ENCODE results near the gene DNAJC30. TPM values are rescaled to one million over a fixed set of nuclear protein-coding genes. Genes with fewer than 3 reads are reported as not detected.

The DNAJC30 gene
- total and polyA plus RNA-seq, 10 of the 15 experiments (the other 5 are each of a cell fraction or from before 2014, with no cell fraction given) = 2.1 to 19.0 (median 7.9) TPM

- TF ChIP-seq USF2 (IDR thresholded peaks at IDR 0.05; ENCODE audit: borderline replicate concordance, low read depth, low read length) (no peak), ZNF274 (IDR thresholded peaks at IDR 0.05; ENCODE audit: insufficient read depth, insufficient read length) (no peak), MTA3 (IDR thresholded peaks at IDR 0.05; ENCODE audit: borderline replicate concordance, low read length) (no peak), BHLHE40 (IDR thresholded peaks at IDR 0.05; ENCODE audit: borderline replicate concordance in 1 of 2, low read depth in 2 of 2, low read length in 1 of 2) (no peak), NR2F1 (conservative IDR thresholded peaks at IDR 0.05) (no peak), EZH2 (IDR thresholded peaks at IDR 0.05; ENCODE audit: borderline replicate concordance, control insufficient read depth, low read depth, low read length) (no peak)
Measured at GRCh38 chr7:73702665-73703064, 19.4 kb upstream of the DNAJC30 start (continued).

GRCh38 chr7:73702226-73702625 lies 19.0 kb upstream of the DNAJC30 start:
- ChIA-PET CTCF (interaction anchor here (1.0 to 2.0 kb wide), 5 partner anchors 8 to 33 kb away, joined by 3 to 7 read pairs (median 4); no protein-coding TSS in a partner anchor), SMC1A (ENCODE audit: uncharacterized antibody, unreplicated experiment) (no interaction called here), RAD21 (ENCODE audit: unreplicated experiment) (no interaction called here), POLR2A (no interaction called here)
- H3K9ac ChIP-seq (ENCODE audit: control insufficient read depth, insufficient read depth, low read length) = no peak overlapping the region
- no TSS peak for BruUV-seq (replicated peaks)
- no peak overlapping the region for H2AFZ ChIP-seq (ENCODE audit: control insufficient read depth, low read depth, low read length)
- no peaks in the 10 kb centered on the region for H4K20me1 ChIP-seq (ENCODE audit: control insufficient read depth, insufficient read depth)
- H3K79me2 ChIP-seq (ENCODE audit: control insufficient read depth, insufficient read depth, low read length) = no peaks in the 10 kb centered on the region
- in situ Hi-C loops (cut with MboI) = no loop called here
- no peaks in the 10 kb centered on the region for H3K4me1 ChIP-seq (ENCODE audit: control insufficient read depth, insufficient read depth, low read length)
- no peaks in the 10 kb centered on the region for H3K27me3 ChIP-seq (replicated peaks in 1 of 2; ENCODE audit: control insufficient read depth in 2 of 2, insufficient read depth in 2 of 2, low read length in 1 of 2)
- H3K4me2 ChIP-seq (ENCODE audit: control insufficient read depth, insufficient read depth) = no peak overlapping the region
- whole genome bisulfite sequencing (ENCODE audit: insufficient coverage, insufficient replicate concordance, low lambda C conversion rate, missing lambda C conversion rate) = 58% methylated on average over 8 of the region's 8 CpGs
- FAIRE-seq = no peak
- intact Hi-C loops (cut with micrococcal nuclease; ENCODE audit: unreplicated experiment) = no loop called here
- H3K27ac ChIP-seq (ENCODE audit: control insufficient read depth, insufficient read depth) = no peak overlapping the region
- DNase-seq (ENCODE audit: low read depth, low spot score) = no peak
- H3K9me3 ChIP-seq (replicated peaks; ENCODE audit: control insufficient read depth, insufficient read depth, low read length) = no peaks in the 10 kb centered on the region
- H3K36me3 ChIP-seq (ENCODE audit: control insufficient read depth in 2 of 2, insufficient read depth in 2 of 2, low read length in 1 of 2) = peaks cover 2 to 19% of the 10 kb centered on the region in 2 experiments
- H3K4me3 ChIP-seq = no peak overlapping the region
- no peak for ATAC-seq
- no peak for TF ChIP-seq CBFB (IDR thresholded peaks at IDR 0.05; ENCODE audit: low read depth)
- no peak for TF ChIP-seq RELB (IDR thresholded peaks at IDR 0.05; ENCODE audit: low read depth)
- no peak for TF ChIP-seq ZNF24 (IDR thresholded peaks at IDR 0.05)
- no peak for TF ChIP-seq SKIL (IDR thresholded peaks at IDR 0.05; ENCODE audit: low read depth, poor library complexity, severe bottlenecking)
- no peak for TF ChIP-seq NKRF (conservative IDR thresholded peaks at IDR 0.05)
- no peak for TF ChIP-seq POLR2AphosphoS2 (IDR thresholded peaks at IDR 0.05; ENCODE audit: low read depth, low read length)
- TF ChIP-seq JUNB (IDR thresholded peaks at IDR 0.05) = no peak
- TF ChIP-seq PAX8 (IDR thresholded peaks at IDR 0.05) = no peak
- no peak for TF ChIP-seq RBBP5 (conservative IDR thresholded peaks at IDR 0.05)
- TF ChIP-seq TBL1XR1 (IDR thresholded peaks at IDR 0.05; ENCODE audit: low read depth, low read length) = no peak
- TF ChIP-seq RAD51 (IDR thresholded peaks at IDR 0.05) = no peak
- TF ChIP-seq WRNIP1 (IDR thresholded peaks at IDR 0.05; ENCODE audit: borderline replicate concordance, low read depth, low read length) = no peak
